WTC11 (cell line): ENCODE measurements around the gene UBE2V1. TPM values are rescaled to one million over a fixed set of nuclear protein-coding genes. Genes with fewer than 3 reads are reported as not detected.
A peak's percentile ranks its signal among the peaks of the same experiment; 100 is the strongest.

Experiments
- ATAC-seq: fragments of 200-7000 bp; cut with Tn5 transposase; 2 replicates; pipeline ENCODE4 v1.10.0; 2021; ENCODE audit warnings: mild to moderate bottlenecking, moderate library complexity
- CTCF ChIA-PET: fragments of 300-600 bp; sonication (Branson Sonifier 250); formaldehyde crosslinking; loops from one replicate; lab custom pipeline; 2021; ENCODE audit warnings: antibody characterized with exemption; lab: Charles Lee
- POLR2A ChIA-PET: fragments of 350-600 bp; sonication (Branson Sonifier 250); formaldehyde crosslinking; loops from one replicate; lab custom pipeline; 2021; ENCODE audit warnings: antibody characterized with exemption; lab: Charles Lee
- DNase-seq: peaks from one replicate; pipeline ENCODE4 v3.0.0; 2021; ENCODE audit warnings: low spot score
- H3K27ac Mint-ChIP-seq: 2 replicates; pipeline ENCODE4 v1.8.0; 2021; ENCODE audit warnings: mixed read lengths
- H3K27me3 Mint-ChIP-seq: 2 replicates; pipeline ENCODE4 v1.8.0; 2021; ENCODE audit warnings: low read depth, mild to moderate bottlenecking, moderate library complexity, mixed read lengths
- H3K36me3 Mint-ChIP-seq: 2 replicates; pipeline ENCODE4 v1.8.0; 2021; ENCODE audit warnings: mixed read lengths
- H3K4me1 Mint-ChIP-seq: 2 replicates; pipeline ENCODE4 v1.8.0; 2022; ENCODE audit warnings: mixed read lengths
- H3K4me3 Mint-ChIP-seq: 2 replicates; pipeline ENCODE4 v1.8.0; 2021; ENCODE audit warnings: mild to moderate bottlenecking, moderate library complexity, mixed read lengths
- H3K9me3 Mint-ChIP-seq: 2 replicates; pipeline ENCODE4 v1.8.0; 2021; ENCODE audit warnings: mixed read lengths
- ATF3 ChIP-seq: sonication (generic); formaldehyde crosslinking; conservative IDR thresholded peaks from 2 replicates; pipeline ENCODE4 v1.8.1; 2022; ENCODE audit warnings: mild to moderate bottlenecking, missing genetic modification reagents
- E2F5 ChIP-seq: sonication (generic); formaldehyde crosslinking; IDR thresholded peaks from 2 replicates; pipeline ENCODE4 v1.8.1; 2022; ENCODE audit warnings: mild to moderate bottlenecking, moderate library complexity, missing genetic modification reagents
- FOXK1 ChIP-seq: sonication (generic); formaldehyde crosslinking; IDR thresholded peaks from 2 replicates; pipeline ENCODE4 v1.8.0; 2022; ENCODE audit warnings: mild to moderate bottlenecking, moderate library complexity, missing genetic modification reagents
- GABPB1 ChIP-seq: sonication (generic); formaldehyde crosslinking; IDR thresholded peaks from 2 replicates; pipeline ENCODE4 v1.8.1; 2023; ENCODE audit warnings: mild to moderate bottlenecking, missing genetic modification reagents
- JUN ChIP-seq: sonication (generic); formaldehyde crosslinking; IDR thresholded peaks from 2 replicates; pipeline ENCODE4 v1.8.0; 2023; ENCODE audit warnings: mild to moderate bottlenecking, missing genetic modification reagents
- KAT7 ChIP-seq: sonication (generic); formaldehyde crosslinking; IDR thresholded peaks from 2 replicates; pipeline ENCODE4 v1.8.1; 2023; ENCODE audit warnings: missing genetic modification reagents, mild to moderate bottlenecking, borderline replicate concordance
- MAX ChIP-seq: sonication (generic); formaldehyde crosslinking; IDR thresholded peaks from 2 replicates; pipeline ENCODE4 v1.8.0; 2022; ENCODE audit warnings: mild to moderate bottlenecking, missing genetic modification reagents
- NR1H2 ChIP-seq: sonication (generic); formaldehyde crosslinking; IDR thresholded peaks from 2 replicates; pipeline ENCODE4 v1.9.0; 2021; ENCODE audit warnings: mild to moderate bottlenecking, moderate library complexity, missing genetic modification reagents
- RELA ChIP-seq: sonication (generic); formaldehyde crosslinking; IDR thresholded peaks from 2 replicates; pipeline ENCODE4 v1.8.1; 2022; ENCODE audit warnings: missing genetic modification reagents, mild to moderate bottlenecking, borderline replicate concordance
- SMAD3 ChIP-seq: sonication (generic); formaldehyde crosslinking; IDR thresholded peaks from 2 replicates; pipeline ENCODE4 v1.8.0; 2022; ENCODE audit warnings: missing genetic modification reagents, mild to moderate bottlenecking, borderline replicate concordance
- SOX15 ChIP-seq: fragments of 250-450 bp; sonication (Bioruptor Pico); IDR thresholded peaks from 2 replicates; pipeline ENCODE4 v1.9.0; 2021; ENCODE audit warnings: mild to moderate bottlenecking
- TCF7 ChIP-seq: sonication (generic); formaldehyde crosslinking; IDR thresholded peaks from 2 replicates; pipeline ENCODE4 v1.8.0; 2022; ENCODE audit warnings: mild to moderate bottlenecking, low read depth, missing genetic modification reagents, moderate library complexity
- ZNF219 ChIP-seq: sonication (generic); formaldehyde crosslinking; IDR thresholded peaks from 2 replicates; pipeline ENCODE4 v1.8.0; 2023; ENCODE audit warnings: missing genetic modification reagents, mild to moderate bottlenecking, borderline replicate concordance
- ZNF425 ChIP-seq: fragments of 250-450 bp; sonication (Bioruptor Pico); conservative IDR thresholded peaks from 2 replicates; pipeline ENCODE4 v1.9.0; 2021; ENCODE audit warnings: mild to moderate bottlenecking
- ZNF512 ChIP-seq: sonication (generic); formaldehyde crosslinking; IDR thresholded peaks from 2 replicates; pipeline ENCODE4 v1.8.1; 2022; ENCODE audit warnings: missing genetic modification reagents, borderline replicate concordance
- total RNA-seq: library from RNA; stranded (reverse); gene quantifications from 3 replicates; pipeline ENCODE4 v1.2.3, GENCODE V29; 2021
- TF ChIP-seq, protein P1 (sequence below): sonication (generic); formaldehyde crosslinking; IDR thresholded peaks from 2 replicates; pipeline ENCODE4 v1.8.1; 2023; ENCODE audit warnings: mild to moderate bottlenecking, missing genetic modification reagents
- TF ChIP-seq, protein P2 (sequence below): fragments of 250-450 bp; sonication (Bioruptor Pico); IDR thresholded peaks from 2 replicates; pipeline ENCODE4 v2.1.2; 2022; ENCODE audit warnings: mild to moderate bottlenecking, moderate library complexity

The UBE2V1 gene
- total RNA-seq, 1 experiment from 2014 or later, result 144 TPM

- no peak for TF ChIP-seq KAT7 (CRISPR knock-in tag)
Measured at GRCh38 chr20:50128520-50128905, 15.6 kb upstream of the UBE2V1 start (continued).

DNA sequence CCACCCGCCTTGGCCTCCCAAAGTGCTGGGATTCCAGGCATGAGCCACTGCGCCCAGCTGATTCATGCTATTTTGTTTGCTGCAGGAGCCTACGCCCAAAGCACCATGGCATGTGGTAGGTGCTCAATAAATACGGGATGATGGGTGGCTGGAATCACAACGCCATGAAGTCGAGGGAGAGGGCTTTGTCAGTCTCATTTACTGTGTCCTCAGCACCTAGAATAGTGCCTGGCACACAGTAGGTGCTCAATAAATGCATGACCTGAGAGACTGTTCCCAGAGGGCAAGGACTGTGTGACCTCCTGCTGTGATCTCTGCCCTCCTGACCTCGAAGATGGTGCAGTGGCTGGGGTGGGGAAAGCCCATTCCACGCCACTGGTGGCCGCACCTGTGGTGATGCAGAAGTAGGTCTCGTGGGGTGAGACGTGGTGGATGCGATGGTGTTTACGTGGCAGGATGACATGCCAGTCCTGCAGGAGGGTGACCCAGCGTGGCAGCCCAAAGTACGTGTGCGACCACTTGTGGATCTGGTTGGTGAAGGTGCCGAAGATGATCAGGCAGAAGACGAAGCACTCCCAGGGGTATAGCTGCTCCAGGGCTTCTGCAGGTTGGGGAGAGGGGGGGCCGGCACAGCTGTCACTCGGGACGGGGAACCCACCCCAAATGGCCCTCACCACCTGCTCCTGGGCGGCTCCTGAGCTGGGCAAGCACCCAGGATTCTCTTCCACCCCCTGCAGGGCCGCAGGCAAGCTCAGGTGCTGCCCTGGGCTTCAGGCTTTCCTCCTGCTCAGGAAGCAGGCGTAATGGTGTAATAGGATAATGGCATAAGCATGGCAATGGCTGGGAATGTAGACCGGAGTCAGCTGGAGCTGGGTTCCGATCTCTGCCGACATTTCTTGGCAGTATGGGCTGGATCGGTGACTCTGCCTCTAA is 14.9 kb upstream of the UBE2V1 start:
- TF ChIP-seq SOX15 (no peak), E2F5 (CRISPR knock-in tag) (no peak), ZNF425 (CRISPR knock-in tag) (no peak)
- ChIA-PET POLR2A (no interaction called here), CTCF (interaction anchor here (1.4 kb wide), 1 partner anchor 15 kb away, joined by 3 read pairs; the partner anchor contains the start of gene UBE2V1)
- no peak overlapping the region for H3K27ac Mint-ChIP-seq
- no peaks in the 10 kb centered on the region for H3K9me3 Mint-ChIP-seq
- 0 out of 2 replicates have a peak, but pooled peaks cover 4% of the 10 kb centered on the region for H3K4me1 Mint-ChIP-seq
- H3K4me3 Mint-ChIP-seq, result no peak overlapping the region
- H3K36me3 Mint-ChIP-seq, result peaks cover 82% of the 10 kb centered on the region
- DNase-seq (no peak), ATAC-seq (no peak)
- no peaks in the 10 kb centered on the region for H3K27me3 Mint-ChIP-seq

DNA sequence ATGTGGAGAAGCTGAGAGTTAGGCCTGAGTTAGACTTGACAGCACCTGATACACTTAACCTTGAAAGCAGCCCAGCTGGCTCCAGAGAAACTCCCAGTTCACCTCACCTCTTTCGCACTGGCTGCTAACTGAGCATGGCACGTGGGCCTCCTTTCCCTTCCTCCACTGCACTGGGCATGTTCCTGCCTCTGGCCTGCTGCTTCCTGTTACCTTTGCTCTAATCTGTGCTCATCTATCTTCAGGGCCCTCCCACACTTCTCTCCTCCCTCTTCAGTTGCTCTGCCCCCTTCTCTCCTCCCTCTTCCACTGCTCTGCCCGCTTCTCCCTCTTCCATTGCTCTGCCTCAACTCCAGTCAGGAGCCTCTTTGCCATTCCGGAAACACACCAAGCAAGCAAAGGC is 13.7 kb upstream of the UBE2V1 start:
- Mint-ChIP-seq H3K4me3 (no peak overlapping the region), H3K36me3 (peaks cover 80% of the 10 kb centered on the region), H3K9me3 (peaks cover 6% of the 10 kb centered on the region; the same call in 1 of the 2 replicates), H3K27me3 (no peaks in the 10 kb centered on the region), H3K27ac (peak overlapping the region; percentile 20; the same call in 1 of the 2 replicates), H3K4me1 (0 out of 2 replicates have a peak, but pooled peaks cover 4% of the 10 kb centered on the region)
- no peak for DNase-seq
- ATAC-seq, result no peak
- ChIA-PET CTCF (no interaction called here), POLR2A (no interaction called here)
- TF ChIP-seq ZNF512 (CRISPR knock-in tag) (no peak), FOXK1 (CRISPR knock-in tag) (no peak), ATF3 (CRISPR knock-in tag) (no peak), ZNF219 (CRISPR knock-in tag) (no peak), JUN (no peak), RELA (CRISPR knock-in tag) (no peak), GABPB1 (CRISPR knock-in tag) (no peak), MAX (no peak), NR1H2 (CRISPR knock-in tag) (no peak), ZNF425 (CRISPR knock-in tag) (no peak), SMAD3 (CRISPR knock-in tag) (no peak), TCF7 (CRISPR knock-in tag) (no peak)
- TF ChIP-seq, protein P1, sequence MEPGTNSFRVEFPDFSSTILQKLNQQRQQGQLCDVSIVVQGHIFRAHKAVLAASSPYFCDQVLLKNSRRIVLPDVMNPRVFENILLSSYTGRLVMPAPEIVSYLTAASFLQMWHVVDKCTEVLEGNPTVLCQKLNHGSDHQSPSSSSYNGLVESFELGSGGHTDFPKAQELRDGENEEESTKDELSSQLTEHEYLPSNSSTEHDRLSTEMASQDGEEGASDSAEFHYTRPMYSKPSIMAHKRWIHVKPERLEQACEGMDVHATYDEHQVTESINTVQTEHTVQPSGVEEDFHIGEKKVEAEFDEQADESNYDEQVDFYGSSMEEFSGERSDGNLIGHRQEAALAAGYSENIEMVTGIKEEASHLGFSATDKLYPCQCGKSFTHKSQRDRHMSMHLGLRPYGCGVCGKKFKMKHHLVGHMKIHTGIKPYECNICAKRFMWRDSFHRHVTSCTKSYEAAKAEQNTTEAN (CRISPR knock-in tag), result no peak
- TF ChIP-seq, protein P2, sequence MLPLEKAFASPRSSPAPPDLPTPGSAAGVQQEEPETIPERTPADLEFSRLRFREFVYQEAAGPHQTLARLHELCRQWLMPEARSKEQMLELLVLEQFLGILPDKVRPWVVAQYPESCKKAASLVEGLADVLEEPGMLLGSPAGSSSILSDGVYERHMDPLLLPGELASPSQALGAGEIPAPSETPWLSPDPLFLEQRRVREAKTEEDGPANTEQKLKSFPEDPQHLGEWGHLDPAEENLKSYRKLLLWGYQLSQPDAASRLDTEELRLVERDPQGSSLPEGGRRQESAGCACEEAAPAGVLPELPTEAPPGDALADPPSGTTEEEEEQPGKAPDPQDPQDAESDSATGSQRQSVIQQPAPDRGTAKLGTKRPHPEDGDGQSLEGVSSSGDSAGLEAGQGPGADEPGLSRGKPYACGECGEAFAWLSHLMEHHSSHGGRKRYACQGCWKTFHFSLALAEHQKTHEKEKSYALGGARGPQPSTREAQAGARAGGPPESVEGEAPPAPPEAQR (CRISPR knock-in tag), result no peak
